HCT116 (cell line): Measurements from ENCODE around the gene PCCB. TPM values are rescaled to one million over a fixed set of nuclear protein-coding genes. Genes with fewer than 3 reads are reported as not detected.

Source experiments
- ATAC-seq: fragments of 200-7000 bp; cut with Tn5 transposase; 2 replicates; pipeline ENCODE4 v1.9.1; 2020; ENCODE audit warnings: mild to moderate bottlenecking, moderate library complexity
- BruUV-seq: library from RNA; stranded (reverse); fragments of 400-500 nt; replicated peaks from 2 replicates; lab custom pipeline; 2021; lab: Mats Ljungman, UMichigan
- CTCF ChIA-PET: fragments of 300-600 bp; sonication (Branson Sonifier 250); formaldehyde crosslinking; loops from one replicate; lab custom pipeline; 2021; ENCODE audit warnings: antibody characterized with exemption; lab: Charles Lee
- POLR2A ChIA-PET: fragments of 300-600, 350-600 bp; sonication (Branson Sonifier 250); formaldehyde crosslinking; loops from one replicate; lab custom pipeline; 2021; ENCODE audit warnings: antibody characterized with exemption; lab: Charles Lee
- RAD21 ChIA-PET, 2 experiments: fragments of 300-600 bp; sonication (Branson Sonifier 250); formaldehyde crosslinking; loops; one replicate each; lab custom pipeline; 2023; ENCODE audit warnings: low total read pairs in 2 of 2; ENCODE audit not compliant: uncharacterized antibody in 2 of 2, unreplicated experiment in 2 of 2, low non-redundant PET in 1 of 2; lab: Charles Lee
- DNase-seq: peaks from one replicate; pipeline ENCODE4 v3.0.0-alpha.2; 2010; ENCODE audit warnings: low read depth, low spot score
- H2AFZ ChIP-seq: fragments of 200-600 bp; shearing (Covaris generic), sonication (generic); 2 replicates; pipeline ENCODE4 v1.6.1; 2017; ENCODE audit warnings: low read depth, mixed run types, mixed read lengths, antibody characterized with exemption, low read length; ENCODE audit not compliant: poor library complexity, severe bottlenecking
- H3K27ac ChIP-seq: 2 replicates; pipeline ENCODE4 v1.5.1; 2012; ENCODE audit warnings: low read depth, low read length
- H3K27me3 ChIP-seq: fragments of 200-600 bp; sonication (generic); 2 replicates; pipeline ENCODE4 v1.6.1; 2016; ENCODE audit warnings: mixed run types, low read length, mixed read lengths; ENCODE audit not compliant: insufficient read depth
- H3K36me3 ChIP-seq, 2 experiments: fragments of 200-500 bp in 1 of 2; fragments of 200-600 bp in 1 of 2; sonication (Bioruptor generic) in 1 of 2; sonication (generic) in 1 of 2; 2 replicates each; pipeline versions ENCODE4 v1.5.1 to v1.6.1; 2014 to 2016; ENCODE audit warnings: low read length in 2 of 2, inconsistent platforms in 1 of 2, mixed read lengths in 1 of 2, mixed run types in 1 of 2; ENCODE audit not compliant: insufficient read depth in 2 of 2, control insufficient read depth in 1 of 2
- H3K4me1 ChIP-seq, 2 experiments: fragments of 200-600 bp in 1 of 2; sonication (generic) in 1 of 2; 2 replicates each; pipeline versions ENCODE4 v1.5.1 to v1.6.1; 2012 to 2017; ENCODE audit warnings: low read length in 2 of 2, inconsistent platforms in 1 of 2, mild to moderate bottlenecking in 1 of 2, mixed read lengths in 1 of 2, mixed run types in 1 of 2, moderate library complexity in 1 of 2; ENCODE audit not compliant: insufficient read depth in 2 of 2, control insufficient read depth in 1 of 2
- H3K4me2 ChIP-seq: fragments of 200-600 bp; sonication (generic); 2 replicates; pipeline ENCODE4 v1.6.1; 2017; ENCODE audit warnings: mixed run types, low read length, mixed read lengths
- H3K4me3 ChIP-seq, 2 experiments: fragments of 200-600 bp in 1 of 2; sonication (generic) in 1 of 2; replicated peaks in 1 of 2; 2 replicates each; pipeline ENCODE4 v1.5.1; 2011 to 2016; ENCODE audit warnings: low read length in 2 of 2, control low read depth in 1 of 2, low read depth in 1 of 2, mild to moderate bottlenecking in 1 of 2, mixed read lengths in 1 of 2, mixed run types in 1 of 2
- H3K79me2 ChIP-seq: fragments of 200-600 bp; sonication (generic); 2 replicates; pipeline ENCODE4 v1.6.1; 2017; ENCODE audit warnings: mild to moderate bottlenecking, mixed run types, low read length, moderate library complexity, mixed read lengths; ENCODE audit not compliant: insufficient read depth
- H3K9ac ChIP-seq: fragments of 200-600 bp; sonication (generic); 2 replicates; pipeline ENCODE4 v1.6.1; 2016; ENCODE audit warnings: low read length, mixed read lengths
- H3K9me2 ChIP-seq: fragments of 200-600 bp; sonication (generic), shearing (Covaris generic); 2 replicates; pipeline ENCODE4 v1.6.1; 2017; ENCODE audit warnings: mixed run types, mild to moderate bottlenecking, moderate library complexity; ENCODE audit not compliant: insufficient read depth
- H3K9me3 ChIP-seq, 2 experiments: fragments of 200-500 bp in 1 of 2; fragments of 200-600 bp in 1 of 2; sonication (Bioruptor generic) in 1 of 2; sonication (generic) in 1 of 2; 2 replicates each; pipeline ENCODE4 v1.6.1; 2014 to 2017; ENCODE audit warnings: low read length in 2 of 2, mixed read lengths in 2 of 2, inconsistent platforms in 1 of 2, low read depth in 1 of 2, mild to moderate bottlenecking in 1 of 2, mixed run types in 1 of 2, moderate library complexity in 1 of 2; ENCODE audit not compliant: control insufficient read depth in 1 of 2, insufficient read depth in 1 of 2
- H4K20me1 ChIP-seq: fragments of 200-600 bp; sonication (generic), shearing (Covaris generic); 2 replicates; pipeline ENCODE4 v1.6.1; 2017; ENCODE audit warnings: mixed run types, mild to moderate bottlenecking, moderate library complexity; ENCODE audit not compliant: insufficient read depth
- CBX3 ChIP-seq: IDR thresholded peaks from 2 replicates; pipeline ENCODE4 v1.6.1; 2012; ENCODE audit warnings: low read depth
- CEBPB ChIP-seq: IDR thresholded peaks from 2 replicates; pipeline ENCODE4 v1.6.1; 2012; ENCODE audit warnings: low read depth
- EGR1 ChIP-seq: IDR thresholded peaks from 2 replicates; pipeline ENCODE4 v1.6.1; 2012; ENCODE audit warnings: low read depth
- ELF1 ChIP-seq: IDR thresholded peaks from 2 replicates; pipeline ENCODE4 v1.6.1; 2012; ENCODE audit warnings: low read depth, borderline replicate concordance
- EZH2 ChIP-seq: fragments of 200-600 bp; sonication (generic); IDR thresholded peaks from 2 replicates; pipeline ENCODE4 v1.6.1; 2017; ENCODE audit warnings: antibody characterized with exemption, mixed run types
- FOSL1 ChIP-seq: IDR thresholded peaks from 2 replicates; pipeline ENCODE4 v1.6.1; 2012; ENCODE audit warnings: low read depth
- JUND ChIP-seq: IDR thresholded peaks from 2 replicates; pipeline ENCODE4 v1.6.1; 2012
- POLR2AphosphoS5 ChIP-seq: IDR thresholded peaks from 2 replicates; pipeline ENCODE4 v1.6.1; 2011; ENCODE audit warnings: mild to moderate bottlenecking, low read depth, low read length, moderate library complexity
- SIN3A ChIP-seq: IDR thresholded peaks from 2 replicates; pipeline ENCODE4 v1.6.1; 2012; ENCODE audit warnings: low read depth
- SP1 ChIP-seq: IDR thresholded peaks from 2 replicates; pipeline ENCODE4 v1.6.1; 2012; ENCODE audit warnings: low read depth
- SRF ChIP-seq: IDR thresholded peaks from 2 replicates; pipeline ENCODE4 v1.6.1; 2012; ENCODE audit warnings: low read depth
- YY1 ChIP-seq: IDR thresholded peaks from 2 replicates; pipeline ENCODE4 v1.6.1; 2011; ENCODE audit warnings: low read length, low read depth, moderate library complexity, mild to moderate bottlenecking; ENCODE audit not compliant: insufficient replicate concordance; ENCODE audit errors: extremely low read depth
- ZNF274 ChIP-seq: fragments of 200-500 bp; sonication (Bioruptor generic); IDR thresholded peaks from 2 replicates; pipeline ENCODE4 v1.6.1; 2014; ENCODE audit warnings: mild to moderate bottlenecking, low read depth, low read length, inconsistent platforms
- intact Hi-C: fragments of 100-400 bp; cut with micrococcal nuclease; formaldehyde crosslinking; loops from 2 replicates; pipeline ENCODE4 v1.10.0; 2022
- total RNA-seq: library from RNA; stranded (reverse); gene quantifications from one replicate; pipeline ENCODE4 v1.2.1, GENCODE V29; 2021; ENCODE audit not compliant: unreplicated experiment
- TF ChIP-seq, protein P1 (sequence below): IDR thresholded peaks from 2 replicates; pipeline ENCODE4 v1.6.1; 2011; ENCODE audit warnings: mild to moderate bottlenecking, low read length, moderate library complexity; ENCODE audit not compliant: insufficient replicate concordance; ENCODE audit errors: extremely low read depth
- TF ChIP-seq, protein P2 (sequence below): IDR thresholded peaks from 2 replicates; pipeline ENCODE4 v1.6.1; 2012
- TF ChIP-seq, protein P3 (sequence below), 3 experiments: fragments of 200-600 bp in 1 of 3; sonication (generic) in 1 of 3; IDR thresholded peaks in 2 of 3; conservative IDR thresholded peaks in 1 of 3; 2 replicates each; pipeline ENCODE4 v1.5.1; 2012 to 2017; ENCODE audit warnings: low read depth in 2 of 3, low read length in 2 of 3, antibody characterized with exemption in 1 of 3, borderline replicate concordance in 1 of 3, control low read depth in 1 of 3, mild to moderate bottlenecking in 1 of 3, mixed read lengths in 1 of 3, mixed run types in 1 of 3, moderate library complexity in 1 of 3; ENCODE audit not compliant: insufficient read depth in 1 of 3
- TF ChIP-seq, protein P4 (sequence below): IDR thresholded peaks from 2 replicates; pipeline ENCODE4 v1.6.1; 2012

PCCB gene
- total RNA-seq, 1 experiment from 2014 or later, result 48.9 TPM

DNA sequence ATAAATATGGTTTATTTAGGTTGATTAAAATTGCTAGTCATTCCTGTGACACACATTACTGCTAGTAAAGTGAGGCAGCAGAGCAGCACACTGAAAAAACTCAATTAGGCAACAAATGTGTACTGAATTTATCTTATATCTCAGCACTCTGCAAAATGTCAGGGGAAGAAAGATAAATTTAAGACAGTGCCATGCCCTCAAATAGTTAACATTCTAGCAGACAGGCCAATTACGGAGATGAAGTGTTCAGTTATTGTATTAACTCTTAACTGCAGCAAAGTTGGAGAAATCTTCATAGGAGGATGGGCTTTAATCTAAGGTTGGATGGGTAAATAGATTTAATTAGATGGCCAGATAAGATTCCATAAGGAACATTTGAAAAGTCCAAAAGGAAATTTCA lies 127.9 kb downstream of the PCCB start:
- POLR2A ChIA-PET, result no interaction called here
- no TSS peak for BruUV-seq
- TF ChIP-seq SIN3A, result no peak
- no peak for TF ChIP-seq SRF
- TF ChIP-seq JUND, result no peak
- TF ChIP-seq, protein P1, sequence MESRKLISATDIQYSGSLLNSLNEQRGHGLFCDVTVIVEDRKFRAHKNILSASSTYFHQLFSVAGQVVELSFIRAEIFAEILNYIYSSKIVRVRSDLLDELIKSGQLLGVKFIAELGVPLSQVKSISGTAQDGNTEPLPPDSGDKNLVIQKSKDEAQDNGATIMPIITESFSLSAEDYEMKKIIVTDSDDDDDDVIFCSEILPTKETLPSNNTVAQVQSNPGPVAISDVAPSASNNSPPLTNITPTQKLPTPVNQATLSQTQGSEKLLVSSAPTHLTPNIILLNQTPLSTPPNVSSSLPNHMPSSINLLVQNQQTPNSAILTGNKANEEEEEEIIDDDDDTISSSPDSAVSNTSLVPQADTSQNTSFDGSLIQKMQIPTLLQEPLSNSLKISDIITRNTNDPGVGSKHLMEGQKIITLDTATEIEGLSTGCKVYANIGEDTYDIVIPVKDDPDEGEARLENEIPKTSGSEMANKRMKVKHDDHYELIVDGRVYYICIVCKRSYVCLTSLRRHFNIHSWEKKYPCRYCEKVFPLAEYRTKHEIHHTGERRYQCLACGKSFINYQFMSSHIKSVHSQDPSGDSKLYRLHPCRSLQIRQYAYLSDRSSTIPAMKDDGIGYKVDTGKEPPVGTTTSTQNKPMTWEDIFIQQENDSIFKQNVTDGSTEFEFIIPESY, result no peak
- no peak for TF ChIP-seq SP1
- no peak for TF ChIP-seq EZH2
- no peak for TF ChIP-seq ZNF274
- TF ChIP-seq FOSL1, result no peak
- no peak for TF ChIP-seq POLR2AphosphoS5
- TF ChIP-seq CEBPB, result no peak
- TF ChIP-seq, protein P2, sequence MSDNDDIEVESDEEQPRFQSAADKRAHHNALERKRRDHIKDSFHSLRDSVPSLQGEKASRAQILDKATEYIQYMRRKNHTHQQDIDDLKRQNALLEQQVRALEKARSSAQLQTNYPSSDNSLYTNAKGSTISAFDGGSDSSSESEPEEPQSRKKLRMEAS, result no peak
- TF ChIP-seq, protein P3, sequence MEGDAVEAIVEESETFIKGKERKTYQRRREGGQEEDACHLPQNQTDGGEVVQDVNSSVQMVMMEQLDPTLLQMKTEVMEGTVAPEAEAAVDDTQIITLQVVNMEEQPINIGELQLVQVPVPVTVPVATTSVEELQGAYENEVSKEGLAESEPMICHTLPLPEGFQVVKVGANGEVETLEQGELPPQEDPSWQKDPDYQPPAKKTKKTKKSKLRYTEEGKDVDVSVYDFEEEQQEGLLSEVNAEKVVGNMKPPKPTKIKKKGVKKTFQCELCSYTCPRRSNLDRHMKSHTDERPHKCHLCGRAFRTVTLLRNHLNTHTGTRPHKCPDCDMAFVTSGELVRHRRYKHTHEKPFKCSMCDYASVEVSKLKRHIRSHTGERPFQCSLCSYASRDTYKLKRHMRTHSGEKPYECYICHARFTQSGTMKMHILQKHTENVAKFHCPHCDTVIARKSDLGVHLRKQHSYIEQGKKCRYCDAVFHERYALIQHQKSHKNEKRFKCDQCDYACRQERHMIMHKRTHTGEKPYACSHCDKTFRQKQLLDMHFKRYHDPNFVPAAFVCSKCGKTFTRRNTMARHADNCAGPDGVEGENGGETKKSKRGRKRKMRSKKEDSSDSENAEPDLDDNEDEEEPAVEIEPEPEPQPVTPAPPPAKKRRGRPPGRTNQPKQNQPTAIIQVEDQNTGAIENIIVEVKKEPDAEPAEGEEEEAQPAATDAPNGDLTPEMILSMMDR (IDR thresholded peaks at IDR 0.05 in 2 of 3, conservative IDR thresholded peaks at IDR 0.05 in 1 of 3; ENCODE audit: borderline replicate concordance in 1 of 3, insufficient read depth in 1 of 3, low read depth in 2 of 3, low read length in 2 of 3), result no peak
- no peak for TF ChIP-seq EGR1
- TF ChIP-seq, protein P4, sequence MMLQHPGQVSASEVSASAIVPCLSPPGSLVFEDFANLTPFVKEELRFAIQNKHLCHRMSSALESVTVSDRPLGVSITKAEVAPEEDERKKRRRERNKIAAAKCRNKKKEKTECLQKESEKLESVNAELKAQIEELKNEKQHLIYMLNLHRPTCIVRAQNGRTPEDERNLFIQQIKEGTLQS, result no peak
- TF ChIP-seq ELF1, result no peak
- no peak for TF ChIP-seq CBX3
- TF ChIP-seq YY1, result no peak
- no peaks in the 10 kb centered on the region for H3K36me3 ChIP-seq
- H3K9ac ChIP-seq, result no peak overlapping the region
- no peak overlapping the region for H2AFZ ChIP-seq
- CTCF ChIA-PET, result no interaction called here
- intact Hi-C loops, result no loop called here
- no peak overlapping the region for H3K4me2 ChIP-seq
- RAD21 ChIA-PET, result no interaction called here
- no peaks in the 10 kb centered on the region for H3K79me2 ChIP-seq
- H3K9me3 ChIP-seq, result no peaks in the 10 kb centered on the region
- H4K20me1 ChIP-seq, result no peaks in the 10 kb centered on the region
- ATAC-seq (no peak), DNase-seq (no peak)
- no peak overlapping the region for H3K27ac ChIP-seq
- H3K4me3 ChIP-seq, result no peak overlapping the region
- H3K4me1 ChIP-seq, result peaks cover 0 to 9% of the 10 kb centered on the region in 2 experiments; a peak in 2 of 4 replicates
- no peaks in the 10 kb centered on the region for H3K27me3 ChIP-seq
- no peaks in the 10 kb centered on the region for H3K9me2 ChIP-seq
